ENCODE results near the gene OR1L4. TPM values are rescaled to one million over a fixed set of nuclear protein-coding genes. Genes with fewer than 3 reads are reported as not detected.

Gene OR1L4
- total and polyA plus RNA-seq, 9 donors: not detected

DNA sequence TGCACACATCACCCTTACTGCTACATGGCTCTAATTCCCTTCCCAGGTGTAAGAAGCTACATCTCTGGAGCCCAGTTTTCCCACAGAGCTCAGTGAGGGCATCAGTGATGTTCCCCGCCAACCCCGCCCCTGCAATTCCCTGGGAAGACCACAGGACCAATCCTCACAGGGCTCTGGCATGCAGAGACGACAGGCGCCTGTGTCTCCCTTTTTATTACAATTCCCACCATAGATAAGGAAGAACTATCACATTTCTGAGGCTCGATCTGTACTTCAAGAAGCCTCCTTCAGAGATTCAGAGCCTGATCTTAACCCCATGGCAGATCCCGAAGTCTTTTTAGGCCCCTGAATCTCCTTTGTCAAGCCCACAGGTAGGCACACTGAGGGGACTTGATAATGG lies 18.2 kb downstream of the OR1L4 start, which contains the start of gene OR1L6:
TSS of gene OR1L6 (plus strand) at position 301 of the 400 bp plus-strand sequence. CDS start 7,545 bp downstream, outside the sequence.
- H3K27me3 ChIP-seq: no peaks in the 10 kb centered on the region
- H3K9me3 ChIP-seq: no peaks in the 10 kb centered on the region
- no peaks in the 10 kb centered on the region for H3K36me3 ChIP-seq
- H3K4me3 ChIP-seq: no peak within 1 kb of the TSS
- intact Hi-C loops (cut with DNase I): no loop called here
- WGBS, 3 donors: 54 to 64% (median 55%) methylated on average over 6 of the region's 6 CpGs
- no peak within 1 kb of the TSS for H3K27ac ChIP-seq
- TF ChIP-seq POLR2A (IDR thresholded peaks at IDR 0.05): no peak
- TF ChIP-seq, protein P1, sequence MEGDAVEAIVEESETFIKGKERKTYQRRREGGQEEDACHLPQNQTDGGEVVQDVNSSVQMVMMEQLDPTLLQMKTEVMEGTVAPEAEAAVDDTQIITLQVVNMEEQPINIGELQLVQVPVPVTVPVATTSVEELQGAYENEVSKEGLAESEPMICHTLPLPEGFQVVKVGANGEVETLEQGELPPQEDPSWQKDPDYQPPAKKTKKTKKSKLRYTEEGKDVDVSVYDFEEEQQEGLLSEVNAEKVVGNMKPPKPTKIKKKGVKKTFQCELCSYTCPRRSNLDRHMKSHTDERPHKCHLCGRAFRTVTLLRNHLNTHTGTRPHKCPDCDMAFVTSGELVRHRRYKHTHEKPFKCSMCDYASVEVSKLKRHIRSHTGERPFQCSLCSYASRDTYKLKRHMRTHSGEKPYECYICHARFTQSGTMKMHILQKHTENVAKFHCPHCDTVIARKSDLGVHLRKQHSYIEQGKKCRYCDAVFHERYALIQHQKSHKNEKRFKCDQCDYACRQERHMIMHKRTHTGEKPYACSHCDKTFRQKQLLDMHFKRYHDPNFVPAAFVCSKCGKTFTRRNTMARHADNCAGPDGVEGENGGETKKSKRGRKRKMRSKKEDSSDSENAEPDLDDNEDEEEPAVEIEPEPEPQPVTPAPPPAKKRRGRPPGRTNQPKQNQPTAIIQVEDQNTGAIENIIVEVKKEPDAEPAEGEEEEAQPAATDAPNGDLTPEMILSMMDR (IDR thresholded peaks at IDR 0.05): no peak
- no peak for TF ChIP-seq EP300 (IDR thresholded peaks at IDR 0.05)
- H3K4me1 ChIP-seq (ENCODE audit: insufficient read depth): no peaks in the 10 kb centered on the region
- DNase-seq: no peak

DNA sequence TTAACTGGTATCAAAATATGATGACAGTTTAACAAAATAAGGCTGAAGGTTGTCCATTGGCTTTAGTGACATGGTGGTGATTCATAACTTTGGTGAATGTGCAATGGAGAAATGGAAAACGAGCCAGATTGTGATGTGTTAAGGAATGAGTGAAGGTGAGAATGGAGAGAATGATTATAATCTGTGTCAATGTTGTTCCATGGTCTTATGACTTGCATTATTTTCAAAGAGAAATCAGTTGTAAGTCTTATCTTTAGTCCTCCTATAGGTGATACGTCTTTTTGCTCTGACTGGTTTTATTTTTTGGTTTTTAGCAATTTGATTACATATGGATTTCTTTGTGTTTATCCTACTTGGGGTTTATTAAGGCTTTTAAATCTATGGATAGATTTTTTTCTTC lies 31.0 kb downstream of the OR1L4 start:
- H3K27ac ChIP-seq: no peak overlapping the region
- 22 to 30% (median 29%) methylated on average over 2 of the region's 2 CpGs for WGBS, 3 donors
- no peak for DNase-seq
- no peak for TF ChIP-seq EP300 (IDR thresholded peaks at IDR 0.05)
- TF ChIP-seq POLR2A (IDR thresholded peaks at IDR 0.05): no peak
- TF ChIP-seq, protein P1 (IDR thresholded peaks at IDR 0.05): no peak
- H3K4me1 ChIP-seq (ENCODE audit: insufficient read depth): no peaks in the 10 kb centered on the region
- no peaks in the 10 kb centered on the region for H3K9me3 ChIP-seq
- no peaks in the 10 kb centered on the region for H3K36me3 ChIP-seq
- intact Hi-C loops (cut with DNase I): no loop called here
- no peaks in the 10 kb centered on the region for H3K27me3 ChIP-seq
- no peak overlapping the region for H3K4me3 ChIP-seq

DNA sequence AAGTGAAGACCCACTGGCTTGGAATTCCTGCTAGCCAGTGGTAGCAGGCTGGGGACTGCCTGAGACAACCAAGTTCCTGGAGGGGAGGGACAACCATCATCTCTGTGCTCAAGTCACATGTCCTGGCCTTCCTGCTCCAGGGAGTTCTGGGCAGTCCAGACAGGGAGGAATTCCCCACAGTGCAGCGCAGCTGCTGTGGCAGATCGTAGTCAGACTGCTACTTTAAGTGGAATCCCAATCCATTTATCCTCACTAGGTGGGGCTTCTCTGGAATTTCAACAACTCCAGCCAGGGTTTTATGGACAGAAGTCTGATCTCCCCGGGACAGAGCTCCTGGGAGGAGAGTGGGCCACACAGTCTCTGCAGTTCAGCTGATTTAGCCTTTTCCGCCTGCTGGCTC lies 44.0 kb downstream of the OR1L4 start:
- intact Hi-C loops (cut with DNase I): no loop called here
- DNase-seq: no peak
- H3K27ac ChIP-seq: no peak overlapping the region
- no peak overlapping the region for H3K4me3 ChIP-seq
- 65 to 67% (median 65%) methylated on average over 4 of the region's 4 CpGs for WGBS, 3 donors
- no peaks in the 10 kb centered on the region for H3K4me1 ChIP-seq (ENCODE audit: insufficient read depth)
- peaks cover 0 to 5% of the 10 kb centered on the region in 2 donors for H3K9me3 ChIP-seq
- no peaks in the 10 kb centered on the region for H3K36me3 ChIP-seq
- H3K27me3 ChIP-seq: no peaks in the 10 kb centered on the region
- TF ChIP-seq EP300 (IDR thresholded peaks at IDR 0.05) (no peak), POLR2A (IDR thresholded peaks at IDR 0.05) (no peak)
- TF ChIP-seq, protein P1 (IDR thresholded peaks at IDR 0.05): no peak

Other genes with a start within 250 kb of the OR1L4 start
- gene OR1J1, start 246.1 kb upstream of the OR1L4 start, total RNA-seq: not detected
- gene OR1J1, start 246.1 kb upstream of the OR1L4 start, polyA plus RNA-seq: not detected
- not detected for gene OR1J2, start 213.2 kb upstream of the OR1L4 start, total RNA-seq
- gene OR1J2, start 213.2 kb upstream of the OR1L4 start, polyA plus RNA-seq: not detected
- not detected for gene OR1J4, start 204.8 kb upstream of the OR1L4 start, total RNA-seq
- gene OR1J4, start 204.8 kb upstream of the OR1L4 start, polyA plus RNA-seq: not detected
- not detected for gene OR1N1, start 196.7 kb upstream of the OR1L4 start, total RNA-seq
- not detected for gene OR1N1, start 196.7 kb upstream of the OR1L4 start, polyA plus RNA-seq
- gene OR1N2, start 170.9 kb upstream of the OR1L4 start, total RNA-seq: not detected
- gene OR1N2, start 170.9 kb upstream of the OR1L4 start, polyA plus RNA-seq: not detected
- gene OR1L8, start 140.6 kb upstream of the OR1L4 start, total RNA-seq: under 1 TPM in 3 of 7 donors, not detected in 4; 0.20 to 0.24 (median 0.22) TPM
- under 1 TPM in 1 of 2 donors, not detected in 1; 0.28 TPM for gene OR1L8, start 140.6 kb upstream of the OR1L4 start, polyA plus RNA-seq
- not detected for gene OR1Q1, start 109.3 kb upstream of the OR1L4 start, total RNA-seq
- not detected for gene OR1Q1, start 109.3 kb upstream of the OR1L4 start, polyA plus RNA-seq
- not detected for gene OR1B1, start 66.4 kb upstream of the OR1L4 start, total RNA-seq
- gene OR1B1, start 66.4 kb upstream of the OR1L4 start, polyA plus RNA-seq: not detected
- gene OR1L1, start 62.3 kb upstream of the OR1L4 start, total RNA-seq: not detected
- not detected for gene OR1L1, start 62.3 kb upstream of the OR1L4 start, polyA plus RNA-seq
- not detected for gene OR1L3, start 48.9 kb upstream of the OR1L4 start, total RNA-seq
- not detected for gene OR1L3, start 48.9 kb upstream of the OR1L4 start, polyA plus RNA-seq
- gene OR1L6, start 18.3 kb downstream of the OR1L4 start, total RNA-seq: not detected
- not detected for gene OR1L6, start 18.3 kb downstream of the OR1L4 start, polyA plus RNA-seq
- not detected for gene OR5C1, start 64.9 kb downstream of the OR1L4 start, total RNA-seq
- not detected for gene OR5C1, start 64.9 kb downstream of the OR1L4 start, polyA plus RNA-seq
- gene OR1K1, start 76.1 kb downstream of the OR1L4 start, total RNA-seq: not detected
- gene OR1K1, start 76.1 kb downstream of the OR1L4 start, polyA plus RNA-seq: not detected
- gene PDCL, start 104.6 kb downstream of the OR1L4 start, total RNA-seq: 10 to 100 TPM; 12.0 to 19.0 (median 16.5) TPM
- 10 to 100 TPM in 1 of 2 donors, 1 to 10 TPM in 1; 9.2 to 12.2 TPM for gene PDCL, start 104.6 kb downstream of the OR1L4 start, polyA plus RNA-seq
- gene RC3H2, start 181.4 kb downstream of the OR1L4 start, total RNA-seq: 10 to 100 TPM; 24.9 to 40.9 (median 32.0) TPM
- gene RC3H2, start 181.4 kb downstream of the OR1L4 start, polyA plus RNA-seq: 10 to 100 TPM; 10.2 to 17.5 TPM
- 10 to 100 TPM in 4 of 7 donors, 1 to 10 TPM in 3; 6.8 to 13.8 (median 10.0) TPM for gene ZBTB6, start 189.3 kb downstream of the OR1L4 start, total RNA-seq
- 1 to 10 TPM; 5.3 to 6.8 TPM for gene ZBTB6, start 189.3 kb downstream of the OR1L4 start, polyA plus RNA-seq
- gene ZBTB26, start 207.5 kb downstream of the OR1L4 start, total RNA-seq: 10 to 100 TPM in 6 of 7 donors, 1 to 10 TPM in 1; 6.0 to 15.4 (median 11.8) TPM
- 10 to 100 TPM in 1 of 2 donors, 1 to 10 TPM in 1; 7.7 to 10.3 TPM for gene ZBTB26, start 207.5 kb downstream of the OR1L4 start, polyA plus RNA-seq
- 10 to 100 TPM; 39.3 to 64.8 (median 60.4) TPM for gene RABGAP1, start 217.0 kb downstream of the OR1L4 start, total RNA-seq
- 10 to 100 TPM; 27.1 to 41.1 TPM for gene RABGAP1, start 217.0 kb downstream of the OR1L4 start, polyA plus RNA-seq